K562 (cell line): Measurements from ENCODE around the gene TRMT1. TPM values are rescaled to one million over a fixed set of nuclear protein-coding genes. Genes with fewer than 3 reads are reported as not detected.

Experiments used
- ATF7 ChIP-seq: fragments of 450-650 bp; IDR thresholded peaks from 2 replicates; pipeline ENCODE4 v1.7.1; 2014; ENCODE audit warnings: mild to moderate bottlenecking, moderate library complexity
- BCOR ChIP-seq: fragments of 450-650 bp; IDR thresholded peaks from 2 replicates; pipeline ENCODE4 v1.6.1; 2016
- CBFA2T3 ChIP-seq: fragments of 450-650 bp; IDR thresholded peaks from 2 replicates; pipeline ENCODE4 v1.6.1; 2017
- CEBPB ChIP-seq: fragments of 450-650 bp; IDR thresholded peaks from 2 replicates; pipeline ENCODE4 v1.6.1; 2016; ENCODE audit warnings: missing genetic modification characterization, missing compliant biosample characterization
- CEBPG ChIP-seq, 3 experiments: fragments of 200-800 bp in 1 of 3; sonication (Bioruptor generic) in 1 of 3; sonication (generic) in 1 of 3; formaldehyde crosslinking in 1 of 3; IDR thresholded peaks in 2 of 3; conservative IDR thresholded peaks in 1 of 3; 2 replicates each; pipeline versions ENCODE4 v1.6.1 to v1.8.0; 2016 to 2022; ENCODE audit warnings: missing compliant biosample characterization in 2 of 3, missing genetic modification characterization in 2 of 3, mild to moderate bottlenecking in 1 of 3, missing genetic modification reagents in 1 of 3
- COPS2 ChIP-seq: fragments of 450-650 bp; conservative IDR thresholded peaks from 2 replicates; pipeline ENCODE4 v1.6.1; 2016; ENCODE audit warnings: mild to moderate bottlenecking, moderate library complexity
- GATAD2A ChIP-seq: fragments of 450-650 bp; IDR thresholded peaks from 2 replicates; pipeline ENCODE4 v1.6.1; 2017
- HMG20A ChIP-seq: fragments of 450-650 bp; formaldehyde crosslinking; conservative IDR thresholded peaks from 2 replicates; pipeline ENCODE4 v1.4.0; 2020; ENCODE audit warnings: mild to moderate bottlenecking, mixed read lengths
- HMGN3 ChIP-seq: IDR thresholded peaks from 2 replicates; pipeline ENCODE4 v1.6.1; 2011; ENCODE audit warnings: borderline replicate concordance, low read depth, mild to moderate bottlenecking, mixed read lengths, low read length; ENCODE audit not compliant: insufficient read length; ENCODE audit errors: extremely low read depth
- HNRNPUL1 ChIP-seq: fragments of 200-400 bp; formaldehyde crosslinking; IDR thresholded peaks from 2 replicates; pipeline ENCODE4 v1.6.1; 2017; ENCODE audit warnings: low read length
- PTBP1 ChIP-seq: fragments of 200-400 bp; formaldehyde crosslinking; IDR thresholded peaks from 2 replicates; pipeline ENCODE4 v1.6.1; 2017; ENCODE audit warnings: low read depth, low read length
- RHOXF2B ChIP-seq: fragments of 250-450 bp; sonication (Bioruptor Pico); conservative IDR thresholded peaks from 2 replicates; pipeline ENCODE4 v1.5.1; 2021
- SRSF7 ChIP-seq: fragments of 200-400 bp; formaldehyde crosslinking; optimal IDR thresholded peaks from 2 replicates; pipeline ENCODE3; 2017; ENCODE audit warnings: mild to moderate bottlenecking, low read depth, low read length
- ZNF354B ChIP-seq: fragments of 250-450 bp; sonication (Bioruptor Pico); IDR thresholded peaks from 2 replicates; pipeline ENCODE4 v1.4.0; 2020
- polyA plus RNA-seq, 8 experiments: library from polyadenylated mRNA; depleted of rRNA in 4 of 8; stranded (reverse) in 5 of 8; unstranded in 3 of 8; fragments of >200 nt; fragmentation: Nextera tagmentation in 2 of 8; fragmentation: Illumina TruSeq in 1 of 8; extraction: Ambion mirVana in 2 of 8; extraction: Trizol in 1 of 8; gene quantifications; 2 replicates each; pipeline versions ENCODE4 v1.2.1 to v1.2.3, GENCODE V29; 2011 to 2014; ENCODE audit warnings: inconsistent platforms in 1 of 8, missing spikeins in 1 of 8
- total RNA-seq, 7 experiments: library from RNA; depleted of rRNA in 6 of 7; stranded (reverse); fragments of >200 nt in 6 of 7; fragmentation: Illumina TruSeq in 2 of 7; extraction: Trizol in 2 of 7; gene quantifications; 2 replicates each; pipeline versions ENCODE4 v1.2.1 to v1.2.3, GENCODE V29; 2011 to 2021; ENCODE audit warnings: low replicate concordance in 1 of 7
- TF ChIP-seq, protein P1 (sequence below): sonication (generic); formaldehyde crosslinking; IDR thresholded peaks from 2 replicates; pipeline ENCODE4 v1.8.0; 2022; ENCODE audit warnings: mild to moderate bottlenecking, low read depth, missing genetic modification reagents
- TF ChIP-seq, protein P2 (sequence below): fragments of 250-450 bp; sonication (Bioruptor Pico); IDR thresholded peaks from 2 replicates; pipeline ENCODE4 v1.5.0; 2021
- TF ChIP-seq, protein P3 (sequence below): sonication (generic); formaldehyde crosslinking; IDR thresholded peaks from 2 replicates; pipeline ENCODE4 v1.8.0; 2022; ENCODE audit warnings: missing genetic modification reagents, mild to moderate bottlenecking, moderate library complexity, borderline replicate concordance
- TF ChIP-seq, protein P4 (sequence below): fragments of 450-650 bp; conservative IDR thresholded peaks from 2 replicates; pipeline ENCODE4 v1.6.1; 2016; ENCODE audit warnings: missing genetic modification characterization, low read depth, mild to moderate bottlenecking, missing compliant biosample characterization, moderate library complexity
- TF ChIP-seq, protein P5 (sequence below): sonication (generic); formaldehyde crosslinking; IDR thresholded peaks from 2 replicates; pipeline ENCODE4 v1.9.0; 2022; ENCODE audit warnings: mild to moderate bottlenecking, missing genetic modification reagents
- TF ChIP-seq, protein P6 (sequence below): fragments of 250-450 bp; sonication (Bioruptor Pico); IDR thresholded peaks from 2 replicates; pipeline ENCODE4 v1.4.0; 2020; ENCODE audit warnings: mild to moderate bottlenecking, moderate library complexity

The TRMT1 gene
- total and polyA plus RNA-seq, 9 of the 15 experiments (the other 6 are each of a cell fraction or from before 2014, with no cell fraction given): 5.8 to 158 (median 54.3) TPM

DNA sequence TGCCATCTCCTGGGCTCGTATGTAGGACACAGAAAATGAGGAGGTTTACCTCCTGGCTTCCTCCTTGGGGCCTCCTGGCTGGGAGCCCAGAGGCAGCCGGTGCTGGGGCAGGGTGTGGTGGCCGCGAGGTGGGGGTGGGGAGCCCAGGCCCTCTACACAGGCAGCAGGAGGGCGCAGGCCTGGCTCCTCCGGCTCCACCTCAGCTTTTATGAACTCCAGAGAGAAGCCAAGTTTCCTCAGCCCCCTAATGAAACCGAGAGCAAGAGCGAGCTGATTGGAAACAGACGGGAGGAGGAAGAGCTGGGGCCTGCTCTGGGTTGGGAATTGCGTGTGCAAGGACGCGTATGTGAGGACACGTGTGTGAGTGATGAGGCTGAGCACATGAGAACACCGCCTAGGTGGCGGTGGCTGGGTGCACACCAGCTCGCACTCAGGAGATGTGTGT, 37.0 kb downstream of the TRMT1 start (continued):
- TF ChIP-seq HMGN3 (peak; percentile 71), ZNF354B (CRISPR knock-in tag) (no peak), CEBPG (CRISPR knock-in tag; IDR thresholded peaks at IDR 0.05) (no peak), CEBPG (tag; conservative IDR thresholded peaks at IDR 0.05 in 1 of 2, IDR thresholded peaks at IDR 0.05 in 1 of 2) (no peak), BCOR (no peak), CEBPB (tag) (no peak), HMG20A (CRISPR knock-in tag) (no peak), ATF7 (peak; percentile 28; the same call in 1 of the 2 replicates), PTBP1 (no peak), HNRNPUL1 (no peak), COPS2 (no peak), CBFA2T3 (peak; percentile 34), RHOXF2B (CRISPR knock-in tag) (no peak), GATAD2A (no peak), SRSF7 (no peak)
- TF ChIP-seq, protein P1, sequence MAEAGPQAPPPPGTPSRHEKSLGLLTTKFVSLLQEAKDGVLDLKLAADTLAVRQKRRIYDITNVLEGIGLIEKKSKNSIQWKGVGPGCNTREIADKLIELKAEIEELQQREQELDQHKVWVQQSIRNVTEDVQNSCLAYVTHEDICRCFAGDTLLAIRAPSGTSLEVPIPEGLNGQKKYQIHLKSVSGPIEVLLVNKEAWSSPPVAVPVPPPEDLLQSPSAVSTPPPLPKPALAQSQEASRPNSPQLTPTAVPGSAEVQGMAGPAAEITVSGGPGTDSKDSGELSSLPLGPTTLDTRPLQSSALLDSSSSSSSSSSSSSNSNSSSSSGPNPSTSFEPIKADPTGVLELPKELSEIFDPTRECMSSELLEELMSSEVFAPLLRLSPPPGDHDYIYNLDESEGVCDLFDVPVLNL (CRISPR knock-in tag): no peak
- TF ChIP-seq, protein P2, sequence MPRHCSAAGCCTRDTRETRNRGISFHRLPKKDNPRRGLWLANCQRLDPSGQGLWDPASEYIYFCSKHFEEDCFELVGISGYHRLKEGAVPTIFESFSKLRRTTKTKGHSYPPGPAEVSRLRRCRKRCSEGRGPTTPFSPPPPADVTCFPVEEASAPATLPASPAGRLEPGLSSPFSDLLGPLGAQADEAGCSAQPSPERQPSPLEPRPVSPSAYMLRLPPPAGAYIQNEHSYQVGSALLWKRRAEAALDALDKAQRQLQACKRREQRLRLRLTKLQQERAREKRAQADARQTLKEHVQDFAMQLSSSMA (CRISPR knock-in tag): no peak
- TF ChIP-seq, protein P3, sequence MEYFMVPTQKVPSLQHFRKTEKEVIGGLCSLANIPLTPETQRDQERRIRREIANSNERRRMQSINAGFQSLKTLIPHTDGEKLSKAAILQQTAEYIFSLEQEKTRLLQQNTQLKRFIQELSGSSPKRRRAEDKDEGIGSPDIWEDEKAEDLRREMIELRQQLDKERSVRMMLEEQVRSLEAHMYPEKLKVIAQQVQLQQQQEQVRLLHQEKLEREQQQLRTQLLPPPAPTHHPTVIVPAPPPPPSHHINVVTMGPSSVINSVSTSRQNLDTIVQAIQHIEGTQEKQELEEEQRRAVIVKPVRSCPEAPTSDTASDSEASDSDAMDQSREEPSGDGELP (CRISPR knock-in tag): peak; percentile 27; the same call in 1 of the 2 replicates
- TF ChIP-seq, protein P4, sequence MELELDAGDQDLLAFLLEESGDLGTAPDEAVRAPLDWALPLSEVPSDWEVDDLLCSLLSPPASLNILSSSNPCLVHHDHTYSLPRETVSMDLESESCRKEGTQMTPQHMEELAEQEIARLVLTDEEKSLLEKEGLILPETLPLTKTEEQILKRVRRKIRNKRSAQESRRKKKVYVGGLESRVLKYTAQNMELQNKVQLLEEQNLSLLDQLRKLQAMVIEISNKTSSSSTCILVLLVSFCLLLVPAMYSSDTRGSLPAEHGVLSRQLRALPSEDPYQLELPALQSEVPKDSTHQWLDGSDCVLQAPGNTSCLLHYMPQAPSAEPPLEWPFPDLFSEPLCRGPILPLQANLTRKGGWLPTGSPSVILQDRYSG: peak; percentile 81; the same call in 1 of the 2 replicates
- TF ChIP-seq, protein P5, sequence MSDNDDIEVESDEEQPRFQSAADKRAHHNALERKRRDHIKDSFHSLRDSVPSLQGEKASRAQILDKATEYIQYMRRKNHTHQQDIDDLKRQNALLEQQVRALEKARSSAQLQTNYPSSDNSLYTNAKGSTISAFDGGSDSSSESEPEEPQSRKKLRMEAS (CRISPR knock-in tag): no peak
- TF ChIP-seq, protein P6, sequence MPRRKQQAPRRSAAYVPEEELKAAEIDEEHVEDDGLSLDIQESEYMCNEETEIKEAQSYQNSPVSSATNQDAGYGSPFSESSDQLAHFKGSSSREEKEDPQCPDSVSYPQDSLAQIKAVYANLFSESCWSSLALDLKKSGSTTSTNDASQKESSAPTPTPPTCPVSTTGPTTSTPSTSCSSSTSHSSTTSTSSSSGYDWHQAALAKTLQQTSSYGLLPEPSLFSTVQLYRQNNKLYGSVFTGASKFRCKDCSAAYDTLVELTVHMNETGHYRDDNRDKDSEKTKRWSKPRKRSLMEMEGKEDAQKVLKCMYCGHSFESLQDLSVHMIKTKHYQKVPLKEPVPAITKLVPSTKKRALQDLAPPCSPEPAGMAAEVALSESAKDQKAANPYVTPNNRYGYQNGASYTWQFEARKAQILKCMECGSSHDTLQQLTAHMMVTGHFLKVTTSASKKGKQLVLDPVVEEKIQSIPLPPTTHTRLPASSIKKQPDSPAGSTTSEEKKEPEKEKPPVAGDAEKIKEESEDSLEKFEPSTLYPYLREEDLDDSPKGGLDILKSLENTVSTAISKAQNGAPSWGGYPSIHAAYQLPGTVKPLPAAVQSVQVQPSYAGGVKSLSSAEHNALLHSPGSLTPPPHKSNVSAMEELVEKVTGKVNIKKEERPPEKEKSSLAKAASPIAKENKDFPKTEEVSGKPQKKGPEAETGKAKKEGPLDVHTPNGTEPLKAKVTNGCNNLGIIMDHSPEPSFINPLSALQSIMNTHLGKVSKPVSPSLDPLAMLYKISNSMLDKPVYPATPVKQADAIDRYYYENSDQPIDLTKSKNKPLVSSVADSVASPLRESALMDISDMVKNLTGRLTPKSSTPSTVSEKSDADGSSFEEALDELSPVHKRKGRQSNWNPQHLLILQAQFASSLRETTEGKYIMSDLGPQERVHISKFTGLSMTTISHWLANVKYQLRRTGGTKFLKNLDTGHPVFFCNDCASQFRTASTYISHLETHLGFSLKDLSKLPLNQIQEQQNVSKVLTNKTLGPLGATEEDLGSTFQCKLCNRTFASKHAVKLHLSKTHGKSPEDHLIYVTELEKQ (CRISPR knock-in tag): no peak
